H9 (cell line): Measurements from ENCODE around the gene CERS1. TPM values are rescaled to one million over a fixed set of nuclear protein-coding genes. Genes with fewer than 3 reads are reported as not detected.
A peak's percentile ranks its signal among the peaks of the same experiment; 100 is the strongest.

Source experiments
- DNase-seq: peaks from one replicate; pipeline ENCODE4 v3.0.0-alpha.2; 2017
- H2AFZ ChIP-seq: one replicate; pipeline ENCODE4 v1.6.1; 2013; ENCODE audit warnings: mild to moderate bottlenecking, low read length, control low read depth, moderate library complexity
- H2AK5ac ChIP-seq: 2 replicates; pipeline ENCODE4 v1.6.1; 2013; ENCODE audit warnings: low read length, control low read depth, mixed read lengths; ENCODE audit not compliant: insufficient read length
- H2BK120ac ChIP-seq: one replicate; pipeline ENCODE4 v1.6.1; 2013; ENCODE audit warnings: low read depth, mild to moderate bottlenecking, low read length, control low read depth, inconsistent platforms; ENCODE audit not compliant: poor library complexity, severe bottlenecking
- H2BK12ac ChIP-seq: 2 replicates; pipeline ENCODE4 v1.6.1; 2013; ENCODE audit warnings: low read length, control low read depth, mixed read lengths, low read depth; ENCODE audit not compliant: insufficient read length
- H2BK15ac ChIP-seq: 2 replicates; pipeline ENCODE4 v1.6.1; 2013; ENCODE audit warnings: low read depth, low read length, control low read depth
- H2BK20ac ChIP-seq: one replicate; pipeline ENCODE4 v1.6.1; 2013; ENCODE audit warnings: low read depth, mild to moderate bottlenecking, low read length, control low read depth, inconsistent platforms; ENCODE audit not compliant: poor library complexity, severe bottlenecking
- H2BK5ac ChIP-seq: 2 replicates; pipeline ENCODE4 v1.6.1; 2013; ENCODE audit warnings: low read length, control low read depth, mixed read lengths; ENCODE audit not compliant: insufficient read length
- H3K14ac ChIP-seq: 2 replicates; pipeline ENCODE4 v1.6.1; 2013; ENCODE audit warnings: low read length, control low read depth; ENCODE audit not compliant: insufficient read depth
- H3K18ac ChIP-seq: 2 replicates; pipeline ENCODE4 v1.6.1; 2013; ENCODE audit warnings: low read depth, mild to moderate bottlenecking, mixed read lengths, low read length, control low read depth; ENCODE audit not compliant: insufficient read length
- H3K23ac ChIP-seq: 2 replicates; pipeline ENCODE4 v1.6.1; 2013; ENCODE audit warnings: low read length, control low read depth, mixed read lengths, low read depth; ENCODE audit not compliant: insufficient read length
- H3K23me2 ChIP-seq: 2 replicates; pipeline ENCODE4 v1.6.1; 2013; ENCODE audit warnings: low read depth, mild to moderate bottlenecking, mixed read lengths, low read length, control low read depth; ENCODE audit not compliant: insufficient read length, poor library complexity, severe bottlenecking
- H3K27ac ChIP-seq: 2 replicates; pipeline ENCODE4 v1.5.1; 2013; ENCODE audit warnings: low read length, control low read depth, mixed read lengths, low read depth; ENCODE audit not compliant: insufficient read length
- H3K27me3 ChIP-seq: 2 replicates; pipeline ENCODE4 v1.6.1; 2013; ENCODE audit warnings: low read length, control low read depth, inconsistent platforms; ENCODE audit not compliant: insufficient read depth
- H3K4ac ChIP-seq: 2 replicates; pipeline ENCODE4 v1.6.1; 2013; ENCODE audit warnings: low read depth, mild to moderate bottlenecking, control low read depth, inconsistent platforms, low read length, moderate library complexity
- H3K4me1 ChIP-seq: 2 replicates; pipeline ENCODE4 v1.6.1; 2013; ENCODE audit warnings: low read length, control low read depth, inconsistent platforms; ENCODE audit not compliant: insufficient read depth
- H3K4me2 ChIP-seq: 2 replicates; pipeline ENCODE4 v1.6.1; 2013; ENCODE audit warnings: low read length, control low read depth, mixed read lengths; ENCODE audit not compliant: insufficient read length, insufficient read depth
- H3K56ac ChIP-seq: 2 replicates; pipeline ENCODE4 v1.6.1; 2013; ENCODE audit warnings: low read depth, mild to moderate bottlenecking, mixed read lengths, low read length, control low read depth; ENCODE audit not compliant: insufficient read length
- H3K79me1 ChIP-seq: 2 replicates; pipeline ENCODE4 v1.6.1; 2013; ENCODE audit warnings: low read depth, mild to moderate bottlenecking, moderate library complexity, low read length, control low read depth, inconsistent platforms; ENCODE audit not compliant: insufficient read depth, poor library complexity, severe bottlenecking
- H3K79me2 ChIP-seq: 2 replicates; pipeline ENCODE4 v1.6.1; 2013; ENCODE audit warnings: low read length, control low read depth, inconsistent platforms; ENCODE audit not compliant: insufficient read depth
- H3K9ac ChIP-seq: 2 replicates; pipeline ENCODE4 v1.6.1; 2013; ENCODE audit warnings: low read length, control low read depth, mixed read lengths; ENCODE audit not compliant: insufficient read length; ENCODE audit errors: extremely low read depth
- H3K9me3 ChIP-seq: one replicate; pipeline ENCODE4 v1.6.1; 2013; ENCODE audit warnings: low read depth, low read length, inconsistent platforms; ENCODE audit not compliant: control insufficient read depth
- H3T11ph ChIP-seq: one replicate; pipeline ENCODE4 v1.6.1; 2013; ENCODE audit warnings: mild to moderate bottlenecking, low read length, control low read depth, inconsistent platforms
- H4K20me1 ChIP-seq: one replicate; pipeline ENCODE4 v1.6.1; 2013; ENCODE audit not compliant: control insufficient read depth, insufficient read length, insufficient read depth
- H4K5ac ChIP-seq: 2 replicates; pipeline ENCODE4 v1.6.1; 2013; ENCODE audit warnings: low read depth, mild to moderate bottlenecking, mixed read lengths, low read length, control low read depth; ENCODE audit not compliant: insufficient read length
- H4K8ac ChIP-seq: replicated peaks from 2 replicates; pipeline ENCODE4 v1.6.1; 2013; ENCODE audit warnings: low read length, control low read depth, mixed read lengths, low read depth; ENCODE audit not compliant: insufficient read length
- H4K91ac ChIP-seq: 2 replicates; pipeline ENCODE4 v1.6.1; 2013; ENCODE audit warnings: low read depth, mild to moderate bottlenecking, moderate library complexity, mixed read lengths, low read length, control low read depth; ENCODE audit not compliant: insufficient read length
- H3K27ac Mint-ChIP-seq, 3 experiments: 2 replicates in 2 of 3; 3 replicates in 1 of 3; pipeline ENCODE4 v1.8.0; 2020 to 2021; ENCODE audit warnings: mixed read lengths in 3 of 3, mild to moderate bottlenecking in 1 of 3, moderate library complexity in 1 of 3
- H3K27me3 Mint-ChIP-seq: 2 replicates; pipeline ENCODE4 v1.8.0; 2021; ENCODE audit warnings: low read depth, mild to moderate bottlenecking, moderate library complexity, mixed read lengths
- H3K36me3 Mint-ChIP-seq, 3 experiments: 2 replicates in 2 of 3; 3 replicates in 1 of 3; pipeline ENCODE4 v1.8.0; 2020 to 2021; ENCODE audit warnings: low read depth in 3 of 3, mixed read lengths in 3 of 3; ENCODE audit not compliant: insufficient read depth in 1 of 3
- H3K4me1 Mint-ChIP-seq, 2 experiments: 2 replicates each; pipeline ENCODE4 v1.8.0; 2020; ENCODE audit warnings: mixed read lengths in 2 of 2
- H3K4me3 Mint-ChIP-seq, 2 experiments: 2 replicates in 1 of 2; 3 replicates in 1 of 2; pipeline ENCODE4 v1.8.0; 2020 to 2021; ENCODE audit warnings: mild to moderate bottlenecking in 2 of 2, mixed read lengths in 2 of 2, moderate library complexity in 1 of 2
- H3K9me3 Mint-ChIP-seq, 2 experiments: 2 replicates in 1 of 2; 3 replicates in 1 of 2; pipeline ENCODE4 v1.8.0; 2020; ENCODE audit warnings: mild to moderate bottlenecking in 2 of 2, mixed read lengths in 2 of 2, moderate library complexity in 1 of 2
- CTCF ChIP-seq: fragments of 200-600 bp; sonication (generic); conservative IDR thresholded peaks from 3 replicates; pipeline ENCODE4 v1.8.0; 2021; ENCODE audit warnings: antibody characterized with exemption, mild to moderate bottlenecking
- WGBS: extraction: QIAGEN DNeasy Blood & Tissue Kit; methylation state at CpG from one replicate; pipeline ENCODE4 v1.1.7; 2013; ENCODE audit warnings: missing lambda C conversion rate, low lambda C conversion rate, mixed read lengths; ENCODE audit not compliant: insufficient read length; ENCODE audit errors: extremely low coverage; 5-methylcytosine and 5-hydroxymethylcytosine counted together
- total RNA-seq: library from RNA; stranded (reverse); gene quantifications from 2 replicates; pipeline ENCODE4 v1.2.1, GENCODE V29; 2021

The CERS1 gene
- total RNA-seq, 1 experiment from 2014 or later: 19.3 TPM

DNA sequence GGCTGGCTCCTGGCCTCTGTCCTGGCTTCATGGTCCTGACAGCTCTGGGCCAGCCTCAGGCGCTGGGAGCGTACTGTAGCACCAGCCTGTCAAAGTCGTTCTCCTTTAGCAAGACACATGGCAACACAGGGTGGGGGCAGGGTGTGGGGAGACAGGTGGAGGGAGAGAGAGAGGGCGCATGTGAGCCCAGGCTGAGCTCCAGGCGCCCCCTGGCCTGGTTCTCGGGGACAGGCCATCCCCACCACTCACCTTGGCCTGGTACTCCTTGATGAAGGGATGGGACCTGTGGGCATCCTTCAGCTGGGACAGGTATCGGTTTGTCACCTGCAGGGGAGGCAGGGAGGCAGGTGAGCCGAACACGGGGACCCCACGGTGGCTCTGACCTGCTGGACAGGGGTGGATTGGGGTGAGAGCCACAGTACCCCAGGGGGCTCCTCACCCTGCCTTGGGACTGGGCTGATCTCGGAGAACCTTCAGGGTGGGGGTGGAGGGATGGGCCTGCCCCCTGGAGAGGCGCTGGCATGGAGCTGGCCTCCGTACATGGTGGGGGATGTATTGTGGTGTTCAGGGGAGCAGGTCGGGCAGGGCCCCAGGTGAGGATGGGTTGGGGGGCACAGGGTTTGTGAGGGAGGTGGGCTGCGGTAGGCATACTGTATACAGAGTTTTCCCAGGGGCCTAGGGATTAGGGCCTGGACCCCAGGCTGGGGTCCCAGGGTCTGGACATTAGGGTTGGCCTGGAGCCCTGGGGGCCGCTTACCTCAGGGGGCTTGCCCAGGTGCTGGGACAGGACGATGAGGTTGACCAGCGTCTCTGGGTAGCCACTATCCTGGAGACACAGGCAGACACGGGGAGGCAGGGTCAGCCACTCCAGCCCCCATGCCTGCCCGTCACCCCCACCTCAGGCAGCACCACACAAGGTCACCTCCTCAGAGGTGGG lies 3.9 kb upstream of the CERS1 start:
- no peak overlapping the region; a peak in 1 of 5 replicates for H3K4me3 Mint-ChIP-seq
- H3K27me3 Mint-ChIP-seq: peaks cover 17% of the 10 kb centered on the region
- Histone ChIP-seq H3K27me3 (no peaks in the 10 kb centered on the region; the same call in 1 of the 2 replicates), H2AFZ (no peak overlapping the region), H3K27ac (no peak overlapping the region), H2BK12ac (no peak overlapping the region), H2AK5ac (no peak overlapping the region), H4K91ac (no peak overlapping the region), H2BK20ac (no peak overlapping the region), H3K4me2 (no peak overlapping the region), H2BK120ac (no peak overlapping the region), H3K9me3 (no peaks in the 10 kb centered on the region), H3K56ac (no peak overlapping the region), H2BK15ac (no peak overlapping the region), H3K9ac (no peak overlapping the region), H4K8ac (no peak overlapping the region), H3K4me1 (no peaks in the 10 kb centered on the region), H4K5ac (no peak overlapping the region), H3K4ac (no peak overlapping the region), H3K14ac (no peak overlapping the region), H3K23me2 (peaks cover 7% of the 10 kb centered on the region), H2BK5ac (no peak overlapping the region), H3K79me1 (no peaks in the 10 kb centered on the region), H3K23ac (no peak overlapping the region), H4K20me1 (no peaks in the 10 kb centered on the region), H3T11ph (no peak overlapping the region), H3K79me2 (no peaks in the 10 kb centered on the region), H3K18ac (no peak overlapping the region)
- no peak for TF ChIP-seq CTCF
- 0 out of 4 replicates have a peak, but pooled peaks cover 0 to 2% of the 10 kb centered on the region in 2 experiments for H3K4me1 Mint-ChIP-seq
- no peak overlapping the region; a peak in 1 of 7 replicates for H3K27ac Mint-ChIP-seq
- H3K36me3 Mint-ChIP-seq: peaks cover 1 to 10% (median 5%) of the 10 kb centered on the region in 3 experiments; a peak in 5 of 7 replicates
- no peaks in the 10 kb centered on the region; a peak in 1 of 5 replicates for H3K9me3 Mint-ChIP-seq
- WGBS: no CpG with 5 or more reads among the region's 20 CpGs
- DNase-seq: peak; percentile 36
